ENCODE data around the gene SYTL4.

Gene SYTL4

DNA sequence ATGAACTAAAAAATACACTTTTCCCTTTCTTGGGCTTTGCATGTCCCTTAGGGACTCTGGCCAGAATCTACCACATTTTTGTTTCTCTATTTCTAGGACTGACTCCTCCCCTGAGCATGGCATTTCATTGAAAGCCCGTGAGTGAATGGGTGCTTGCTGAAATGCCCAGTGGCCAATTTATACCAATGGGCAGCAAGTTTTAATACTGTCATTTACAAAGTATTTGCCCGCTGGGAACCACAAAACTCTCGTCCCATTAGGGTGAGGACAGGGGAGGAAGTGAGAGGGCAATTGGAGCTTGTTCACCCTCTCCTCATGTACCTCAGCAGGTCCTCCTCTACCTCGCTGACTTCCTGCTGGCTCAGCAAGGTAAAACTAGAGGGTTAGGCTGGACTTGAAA is 86.8 kb downstream of the SYTL4 start:
- no peak for DNase-seq

DNA sequence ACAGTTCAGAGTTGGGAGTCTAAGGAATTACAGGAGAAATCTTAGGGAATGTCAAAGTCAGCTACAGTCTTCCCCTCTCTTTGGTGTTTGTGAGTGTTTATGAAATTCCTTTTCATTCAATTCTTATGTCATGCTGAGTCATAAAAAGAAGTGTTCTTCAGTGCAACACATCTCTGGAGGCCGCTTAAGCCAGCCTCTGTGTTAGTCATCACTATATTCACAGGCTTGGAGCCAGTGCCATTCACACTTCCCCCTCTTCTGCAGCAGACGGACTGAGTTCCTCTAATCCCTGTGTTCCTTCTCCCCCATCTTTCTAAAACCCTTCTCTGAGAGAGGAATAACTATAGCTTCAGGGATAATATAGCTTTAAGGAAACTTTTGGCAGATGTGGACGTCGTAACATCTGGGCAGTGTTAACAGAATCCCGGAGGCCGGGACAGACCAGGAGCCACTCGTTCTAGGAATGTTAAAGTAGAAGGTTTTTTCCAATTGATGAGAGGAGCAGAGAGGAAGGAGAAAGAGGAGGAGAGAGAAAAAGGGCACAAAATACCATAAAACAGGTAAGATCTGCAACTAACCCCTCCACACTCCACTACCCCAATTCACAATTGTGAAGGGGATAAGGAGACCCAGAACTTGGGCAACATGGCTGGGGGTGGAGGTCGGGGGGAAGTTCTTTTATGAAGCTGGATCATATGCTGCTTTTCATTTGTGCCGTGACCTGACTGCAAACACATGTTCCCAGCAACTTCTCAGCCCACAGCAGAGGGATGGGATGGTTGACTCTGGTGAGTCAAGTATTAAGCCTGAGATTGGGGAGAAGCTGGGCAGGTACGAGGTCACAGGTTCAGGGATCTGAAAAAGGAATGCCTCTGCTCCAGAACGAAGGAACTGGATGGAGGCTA is 87.7 kb downstream of the SYTL4 start, which contains the start of gene SRPX2:
TSS of gene SRPX2 (plus strand) at position 244 of the 905 bp plus-strand sequence. CDS start 2,124 bp downstream, outside the sequence.
- no peak for DNase-seq

DNA sequence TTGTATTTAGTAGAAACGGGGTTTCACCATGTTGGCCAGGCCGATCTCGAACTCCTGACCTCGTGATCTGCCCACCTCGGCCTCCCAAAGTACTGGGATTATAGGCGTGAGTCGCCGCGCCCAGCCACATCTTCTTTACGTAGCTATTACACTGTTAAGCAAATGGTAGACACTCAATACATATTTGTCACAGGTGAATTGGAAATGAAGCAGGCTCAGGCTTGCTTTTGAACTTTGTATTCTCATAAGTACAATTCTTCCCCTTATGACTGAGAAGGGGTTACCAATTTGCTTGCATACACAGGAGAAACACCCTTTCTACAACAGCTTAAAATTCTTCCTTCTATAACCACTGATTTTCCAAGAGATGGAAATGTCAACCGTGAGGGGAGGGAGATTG is 88.7 kb downstream of the SYTL4 start:
- no peak for DNase-seq

DNA sequence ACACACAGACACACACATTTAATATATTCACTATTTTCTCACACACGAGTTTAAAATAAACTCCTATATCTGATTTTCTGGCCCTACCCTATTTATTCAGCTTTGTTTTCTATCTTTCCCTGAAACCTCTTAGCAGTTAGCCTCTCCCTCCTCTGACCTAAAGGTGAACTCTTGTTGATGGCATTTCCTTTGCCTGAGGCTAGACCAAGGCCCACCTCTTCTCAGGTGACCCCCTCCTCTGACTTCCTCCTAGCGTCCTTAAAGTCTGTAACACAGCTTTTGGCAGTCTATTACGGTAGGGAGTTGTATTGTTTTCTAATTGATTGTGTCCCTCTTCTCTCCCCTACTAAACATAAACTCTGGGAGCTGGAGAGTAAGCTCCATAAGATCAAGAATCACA is 89.6 kb downstream of the SYTL4 start:
- DNase-seq = no peak

DNA sequence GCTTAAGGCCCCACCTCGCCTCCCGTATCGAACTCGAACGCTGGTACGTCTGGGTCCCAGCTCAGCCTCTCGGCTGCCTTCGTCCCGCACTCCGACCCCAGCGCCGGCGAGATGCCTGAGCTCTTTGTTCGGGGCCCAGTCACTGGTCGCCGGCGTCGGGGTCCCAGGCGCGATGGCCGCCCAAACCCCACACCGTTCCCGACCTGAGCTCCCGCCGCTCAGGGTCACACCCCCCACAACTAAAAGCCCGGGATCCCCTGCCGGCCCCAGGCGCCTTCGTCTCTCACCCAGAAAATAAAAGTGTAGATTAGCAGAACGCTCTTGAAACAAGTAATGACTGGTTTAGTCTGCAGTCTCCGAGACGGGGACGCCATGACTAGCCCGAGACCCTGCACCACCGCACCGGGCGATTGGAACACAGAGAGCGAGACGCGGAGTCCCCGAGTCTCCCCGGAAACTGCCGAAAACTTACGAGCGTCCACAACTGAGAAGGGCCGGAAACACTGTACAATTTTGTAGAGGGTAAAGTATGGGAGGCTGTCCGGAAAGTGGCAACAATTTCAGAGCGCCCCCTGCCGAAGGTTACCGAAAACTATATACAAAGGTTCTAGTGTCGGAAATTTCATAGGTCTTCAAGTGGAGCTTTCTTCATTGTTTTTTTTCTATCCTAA is 95.5 kb downstream of the SYTL4 start, which contains the start of gene TSPAN6:
TSS of gene TSPAN6 (minus strand) at position 486 of the 671 bp plus-strand sequence. CDS start at position 374, 112 bp downstream.
- peak; percentile 74 for DNase-seq

DNA sequence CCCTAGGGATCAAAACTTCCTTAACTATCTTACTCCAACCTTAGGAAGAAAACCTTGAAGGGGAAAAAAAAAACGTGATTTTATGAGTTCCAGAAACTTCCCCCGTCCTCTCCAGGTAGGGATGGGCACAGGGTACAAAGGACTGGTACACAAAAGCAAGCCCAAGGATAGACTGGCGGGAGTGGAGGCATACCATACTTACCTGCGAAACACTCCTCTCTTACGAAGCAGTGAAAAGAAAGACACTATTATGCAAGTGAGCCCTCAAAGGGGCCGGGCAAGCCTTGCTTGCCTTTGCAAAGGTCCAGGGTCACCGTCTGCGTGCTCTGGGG is 96.0 kb downstream of the SYTL4 start:
- DNase-seq = no peak

DNA sequence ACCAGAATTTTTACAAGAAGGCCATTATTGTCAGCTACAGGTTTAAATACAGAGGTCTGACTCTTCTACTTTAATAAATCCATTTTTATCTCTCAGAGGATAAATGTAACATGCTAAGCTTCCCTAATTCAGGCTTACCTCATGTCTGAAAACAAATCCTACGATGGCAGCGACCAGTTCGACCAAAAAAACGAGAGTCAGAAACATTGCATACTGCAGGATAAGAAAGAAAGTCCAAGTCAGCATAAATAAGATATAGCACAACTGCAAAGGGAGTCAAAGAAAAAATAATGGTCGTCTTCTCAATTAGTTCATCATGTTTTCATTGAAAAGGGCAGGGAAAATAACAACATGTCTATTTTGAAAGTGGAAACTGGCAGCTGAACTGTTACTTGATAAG is 96.9 kb downstream of the SYTL4 start:
- no peak for DNase-seq

DNA sequence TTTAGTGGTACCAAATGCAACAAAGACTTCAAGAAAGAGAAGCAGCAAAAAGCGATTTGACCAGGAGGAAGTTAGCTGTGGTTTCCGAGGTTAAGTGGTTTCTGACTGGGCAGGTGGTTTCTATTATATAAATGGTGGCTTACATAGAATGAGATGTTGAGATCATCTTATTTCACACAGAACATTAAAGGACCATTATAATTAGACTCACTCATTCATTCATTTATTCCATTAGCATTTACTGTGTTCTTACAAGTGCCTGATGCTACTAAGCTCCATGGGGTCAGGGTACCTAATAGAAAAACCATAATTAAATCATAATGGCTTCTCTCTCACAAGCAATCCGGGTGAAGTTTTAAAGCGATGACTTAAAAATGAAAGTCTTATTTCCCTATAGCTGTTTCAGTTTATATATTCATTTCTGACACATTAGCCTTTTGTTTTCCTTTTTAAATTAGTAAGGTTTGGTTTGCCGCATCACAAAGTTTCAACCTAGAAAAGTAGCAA is 105.9 kb downstream of the SYTL4 start:
- DNase-seq = no peak
